Small intestine (tissue), 7 donors: Measurements from ENCODE around the gene SPEF1. TPM values are rescaled to one million over a fixed set of nuclear protein-coding genes. Genes with fewer than 3 reads are reported as not detected.

Experiments used
- DNase-seq, 2 donors: peaks; one replicate each; pipeline versions ENCODE4 v3.0.0 to v3.0.0-alpha.2; 2013
- FAIRE-seq: peaks from 2 replicates; lab custom pipeline; 2012; peaks lifted over from hg19 to GRCh38; lab: Jason Lieb, UNC
- H3K27ac ChIP-seq, 3 donors: one replicate each; pipeline ENCODE4 v1.5.1; 2013; ENCODE audit warnings: low read length in 2 of 3, mild to moderate bottlenecking in 2 of 3, control low read depth in 1 of 3, inconsistent platforms in 1 of 3, low read depth in 1 of 3, moderate library complexity in 1 of 3
- H3K27me3 ChIP-seq, 3 donors: one replicate each; pipeline ENCODE4 v1.6.1; 2013; ENCODE audit warnings: low read length in 3 of 3, inconsistent platforms in 1 of 3; ENCODE audit not compliant: control insufficient read depth in 3 of 3, insufficient read depth in 3 of 3
- H3K36me3 ChIP-seq, 3 donors: one replicate each; pipeline ENCODE4 v1.6.1; 2013; ENCODE audit warnings: low read length in 3 of 3, inconsistent platforms in 1 of 3, low read depth in 1 of 3, mild to moderate bottlenecking in 1 of 3, moderate library complexity in 1 of 3; ENCODE audit not compliant: control insufficient read depth in 3 of 3, insufficient read depth in 2 of 3
- H3K4me1 ChIP-seq, 3 donors: one replicate each; pipeline ENCODE4 v1.6.1; 2013; ENCODE audit warnings: low read length in 2 of 3, inconsistent platforms in 1 of 3, low read depth in 1 of 3, mild to moderate bottlenecking in 1 of 3, moderate library complexity in 1 of 3; ENCODE audit not compliant: control insufficient read depth in 3 of 3, insufficient read depth in 2 of 3
- H3K4me3 ChIP-seq, 3 donors: one replicate each; pipeline ENCODE4 v1.5.1; 2013; ENCODE audit warnings: low read length in 3 of 3, control low read depth in 1 of 3, inconsistent platforms in 1 of 3, low read depth in 1 of 3, mild to moderate bottlenecking in 1 of 3, moderate library complexity in 1 of 3
- H3K9me3 ChIP-seq, 2 donors: one replicate each; pipeline ENCODE4 v1.6.1; 2013; ENCODE audit warnings: low read depth in 1 of 2, low read length in 1 of 2; ENCODE audit not compliant: control insufficient read depth in 2 of 2, insufficient read depth in 1 of 2
- WGBS, 3 donors: extraction: QIAGEN DNeasy Blood & Tissue Kit; methylation state at CpG; one replicate each; pipeline ENCODE4 v1.1.7; 2013; 5-methylcytosine and 5-hydroxymethylcytosine counted together
- polyA plus RNA-seq, 4 donors: library from polyadenylated mRNA; stranded (reverse) in 3 of 4; unstranded in 1 of 4; fragments of 200-250 nt in 3 of 4; fragments of 120-200 nt in 1 of 4; gene quantifications; one replicate each; pipeline versions ENCODE4 v1.2.1 to v1.2.3, GENCODE V29; 2013
- donor health status: healthy with polysubstance abuse.
- donor health status: control.
- donor health status: control.
- donor health status: Bipolar disorder and iron deficiency.
- donor health status: healthy.

Gene SPEF1
- polyA plus RNA-seq, 4 donors: 0.03 to 0.06 TPM; not detected in 2

GRCh38 chr20:3784216-3784853 is 3.1 kb upstream of the SPEF1 start:
- DNase-seq (no peak), FAIRE-seq (no peak)
- Histone ChIP-seq H3K9me3 (no peaks in the 10 kb centered on the region), H3K36me3 (peaks cover 0 to 35% (median 2%) of the 10 kb centered on the region in 3 donors), H3K4me1 (peaks cover 4 to 57% (median 11%) of the 10 kb centered on the region in 3 donors), H3K27ac (peak overlapping the region in 1 of 3 donors; percentile 51), H3K27me3 (peaks cover 0 to 5% (median 0%) of the 10 kb centered on the region in 3 donors), H3K4me3 (no peak overlapping the region)
- 75 to 81% (median 80%) methylated on average over 16 to 17 of the region's 17 CpGs for WGBS, 3 donors

- DNase-seq (no peak), FAIRE-seq (no peak)
- no peak overlapping the region for H3K4me3 ChIP-seq
- H3K27me3 ChIP-seq: peaks cover 0 to 12% (median 0%) of the 10 kb centered on the region in 3 donors
- H3K27ac ChIP-seq: peak overlapping the region in 1 of 3 donors; percentile 51
- H3K9me3 ChIP-seq: no peaks in the 10 kb centered on the region
- H3K4me1 ChIP-seq: peaks cover 4 to 57% (median 11%) of the 10 kb centered on the region in 3 donors
- peaks cover 0 to 35% (median 2%) of the 10 kb centered on the region in 3 donors for H3K36me3 ChIP-seq
- WGBS, 3 donors: 69 to 73% (median 71%) methylated on average over 9 to 10 of the region's 10 CpGs
Observed at GRCh38 chr20:3783511-3784195, 2.4 kb upstream of the SPEF1 start.

- Histone ChIP-seq H3K27me3 (peaks cover 0 to 18% (median 0%) of the 10 kb centered on the region in 3 donors), H3K36me3 (peaks cover 0 to 35% (median 2%) of the 10 kb centered on the region in 3 donors), H3K9me3 (no peaks in the 10 kb centered on the region), H3K4me3 (no peak overlapping the region), H3K27ac (peak overlapping the region in 1 of 3 donors; percentile 70), H3K4me1 (peaks cover 4 to 57% (median 11%) of the 10 kb centered on the region in 3 donors)
- DNase-seq: peak in 1 of 2 donors; percentile 87
- no peak for FAIRE-seq
- 34 to 62% (median 38%) methylated on average over 2 of the region's 2 CpGs for WGBS, 3 donors
Observed at GRCh38 chr20:3783068-3783489, 1.8 kb upstream of the SPEF1 start.

GRCh38 chr20:3782597-3782996 is 1.3 kb upstream of the SPEF1 start:
- FAIRE-seq: no peak
- H3K27me3 ChIP-seq: peaks cover 0 to 22% (median 0%) of the 10 kb centered on the region in 3 donors
- H3K4me3 ChIP-seq: no peak overlapping the region
- peaks cover 4 to 61% (median 11%) of the 10 kb centered on the region in 3 donors for H3K4me1 ChIP-seq
- 79 to 86% (median 81%) methylated on average over 6 of the region's 6 CpGs for WGBS, 3 donors
- no peaks in the 10 kb centered on the region for H3K9me3 ChIP-seq
- DNase-seq: no peak
- H3K36me3 ChIP-seq: peaks cover 0 to 35% (median 2%) of the 10 kb centered on the region in 3 donors
- peak overlapping the region in 1 of 3 donors; percentile 70 for H3K27ac ChIP-seq

- Histone ChIP-seq H3K27ac (no peak overlapping the region), H3K9me3 (peaks cover 0 to 12% of the 10 kb centered on the region in 2 donors), H3K4me1 (peaks cover 0 to 52% (median 5%) of the 10 kb centered on the region in 3 donors), H3K27me3 (peaks cover 0 to 32% (median 0%) of the 10 kb centered on the region in 3 donors), H3K36me3 (peaks cover 0 to 20% (median 0%) of the 10 kb centered on the region in 3 donors), H3K4me3 (no peak overlapping the region)
- FAIRE-seq: no peak
- no peak for DNase-seq
- 26 to 34% (median 28%) methylated on average over 11 to 18 of the region's 18 CpGs for WGBS, 3 donors
Observed at GRCh38 chr20:3778976-3779375, 2.3 kb downstream of the SPEF1 start.

GRCh38 chr20:3777716-3778629 is 3.3 kb downstream of the SPEF1 start:
- Histone ChIP-seq H3K4me1 (peaks cover 0 to 45% (median 5%) of the 10 kb centered on the region in 3 donors), H3K36me3 (peaks cover 0 to 11% (median 0%) of the 10 kb centered on the region in 3 donors), H3K9me3 (peaks cover 0 to 12% of the 10 kb centered on the region in 2 donors), H3K4me3 (peak overlapping the region; percentile 34 to 62 (median 41)), H3K27me3 (peaks cover 0 to 32% (median 0%) of the 10 kb centered on the region in 3 donors), H3K27ac (no peak overlapping the region)
- 2 to 3% (median 2%) methylated on average over 60 to 70 of the region's 70 CpGs for WGBS, 3 donors
- DNase-seq (peak; percentile 30 to 63), FAIRE-seq (no peak)

- DNase-seq: no peak
- H3K4me1 ChIP-seq: peaks cover 0 to 38% (median 5%) of the 10 kb centered on the region in 3 donors
- H3K9me3 ChIP-seq: peaks cover 0 to 12% of the 10 kb centered on the region in 2 donors
- H3K4me3 ChIP-seq: peak overlapping the region; percentile 34 to 62 (median 41)
- WGBS, 3 donors: 9 to 11% (median 10%) methylated on average over 16 of the region's 16 CpGs
- no peak overlapping the region for H3K27ac ChIP-seq
- peaks cover 0 to 32% (median 0%) of the 10 kb centered on the region in 3 donors for H3K27me3 ChIP-seq
- no peak for FAIRE-seq
- peaks cover 0 to 5% (median 0%) of the 10 kb centered on the region in 3 donors for H3K36me3 ChIP-seq
Observed at GRCh38 chr20:3777381-3777715, 3.9 kb downstream of the SPEF1 start.
